GM21515 (cell line): ENCODE data around the gene ZNF771.
"Not testable (repeated sequence)": the region's sequence is repeated elsewhere in the genome, so short reads cannot be mapped to it uniquely, and the experiment has no call there.

ENCODE experiments used
- ATAC-seq: cut with Tn5 transposase; IDR thresholded peaks from one replicate; pipeline ENCODE4 v1.9.1; 2021; ENCODE audit not compliant: unreplicated experiment

The ZNF771 gene

GRCh38 chr16:30458561-30459394 lies 51.4 kb downstream of the ZNF771 start:
- peak; percentile 79 for ATAC-seq

DNA sequence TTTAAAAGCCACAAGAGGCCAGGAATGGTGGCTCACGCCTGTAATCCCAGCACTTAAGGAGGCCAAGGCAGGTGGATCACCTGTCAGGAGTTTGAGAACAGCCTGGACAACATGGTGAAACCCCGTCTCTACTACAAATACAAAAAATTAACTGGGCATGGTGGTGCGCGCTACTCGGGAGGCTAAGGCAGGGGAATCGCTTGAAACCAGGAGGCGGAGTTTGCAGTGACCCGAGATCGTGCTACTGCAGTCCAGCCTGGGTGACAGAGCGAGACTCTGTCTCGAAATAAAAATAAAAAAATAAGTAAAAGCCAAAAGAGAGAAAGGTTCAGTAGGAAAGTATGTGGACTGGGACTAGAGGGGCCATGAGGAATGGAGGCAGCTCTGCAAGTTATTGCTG lies 52.0 kb downstream of the ZNF771 start:
- no peak for ATAC-seq

DNA sequence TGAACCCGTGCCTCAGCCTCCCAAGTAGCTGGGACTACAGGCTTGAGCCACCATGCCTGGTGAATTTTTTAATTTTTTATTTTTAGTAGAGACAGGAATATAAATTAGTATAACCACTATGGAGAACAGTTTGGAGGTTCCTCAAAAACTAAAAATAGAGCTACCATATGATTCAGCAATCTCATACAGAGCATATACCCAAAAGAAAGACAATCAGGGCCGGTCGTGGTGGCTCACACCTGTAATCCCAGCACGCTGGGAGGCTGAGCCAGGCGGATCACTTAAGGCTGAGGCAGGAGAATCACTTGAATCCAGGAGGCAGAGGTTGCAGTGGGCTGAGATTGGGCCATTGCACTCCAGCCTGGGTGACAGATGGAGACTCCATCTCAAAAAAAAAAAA lies 54.0 kb downstream of the ZNF771 start:
- not testable (repeated sequence) for ATAC-seq

- no peak for ATAC-seq
Observed at GRCh38 chr16:30464078-30464477, 56.7 kb downstream of the ZNF771 start.
